Keratinocyte (primary cell): Measurements from ENCODE around the gene CORO7.

Source experiments
- EZH2 ChIP-seq: IDR thresholded peaks from one replicate; pipeline ENCODE4 v1.6.1; 2012; ENCODE audit warnings: inconsistent platforms, mild to moderate bottlenecking, low read length, moderate library complexity
- TF ChIP-seq, protein P1 (sequence below), 3 experiments: IDR thresholded peaks in 1 of 3; conservative IDR thresholded peaks in 1 of 3; optimal IDR thresholded peaks in 1 of 3; 2 replicates in 2 of 3; 3 replicates in 1 of 3; pipeline versions ENCODE3 to v1.5.1; 2011; ENCODE audit warnings: low read length in 3 of 3, mild to moderate bottlenecking in 3 of 3, moderate library complexity in 2 of 3, control low read depth in 1 of 3, inconsistent platforms in 1 of 3; ENCODE audit not compliant: insufficient read depth in 2 of 3; ENCODE audit errors: extremely low read depth in 1 of 3

DNA sequence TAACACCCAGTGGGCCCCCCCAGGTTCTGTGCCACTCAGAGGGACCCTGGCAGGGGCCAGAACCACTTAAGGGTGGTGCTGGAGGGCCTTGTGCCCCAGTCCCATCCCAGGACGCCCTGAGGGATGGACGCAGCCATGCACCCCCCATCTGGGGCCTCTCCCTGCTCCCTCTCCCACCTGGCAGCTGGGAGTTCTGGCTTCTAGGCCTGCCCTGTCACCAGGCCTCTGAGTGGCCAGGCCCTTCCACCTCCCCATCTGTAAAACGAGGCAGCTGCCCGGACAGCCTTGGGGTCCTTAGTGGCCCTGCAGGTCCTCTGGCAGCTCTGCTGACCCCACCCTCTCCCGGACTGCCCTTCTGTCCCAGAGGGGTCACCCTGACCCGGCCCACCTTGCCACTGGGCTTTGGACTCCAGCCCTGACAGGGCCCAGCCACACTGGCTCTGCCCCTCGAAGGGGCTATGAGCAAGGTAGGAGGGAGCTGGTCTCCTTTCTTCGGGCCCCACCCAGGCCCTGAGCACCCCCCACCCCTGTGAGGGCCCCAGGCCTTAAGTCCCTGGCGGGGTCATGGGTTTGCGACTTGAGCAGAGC is 77.6 kb downstream of the CORO7 start:
- TF ChIP-seq, protein P1, sequence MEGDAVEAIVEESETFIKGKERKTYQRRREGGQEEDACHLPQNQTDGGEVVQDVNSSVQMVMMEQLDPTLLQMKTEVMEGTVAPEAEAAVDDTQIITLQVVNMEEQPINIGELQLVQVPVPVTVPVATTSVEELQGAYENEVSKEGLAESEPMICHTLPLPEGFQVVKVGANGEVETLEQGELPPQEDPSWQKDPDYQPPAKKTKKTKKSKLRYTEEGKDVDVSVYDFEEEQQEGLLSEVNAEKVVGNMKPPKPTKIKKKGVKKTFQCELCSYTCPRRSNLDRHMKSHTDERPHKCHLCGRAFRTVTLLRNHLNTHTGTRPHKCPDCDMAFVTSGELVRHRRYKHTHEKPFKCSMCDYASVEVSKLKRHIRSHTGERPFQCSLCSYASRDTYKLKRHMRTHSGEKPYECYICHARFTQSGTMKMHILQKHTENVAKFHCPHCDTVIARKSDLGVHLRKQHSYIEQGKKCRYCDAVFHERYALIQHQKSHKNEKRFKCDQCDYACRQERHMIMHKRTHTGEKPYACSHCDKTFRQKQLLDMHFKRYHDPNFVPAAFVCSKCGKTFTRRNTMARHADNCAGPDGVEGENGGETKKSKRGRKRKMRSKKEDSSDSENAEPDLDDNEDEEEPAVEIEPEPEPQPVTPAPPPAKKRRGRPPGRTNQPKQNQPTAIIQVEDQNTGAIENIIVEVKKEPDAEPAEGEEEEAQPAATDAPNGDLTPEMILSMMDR (optimal IDR thresholded peaks at IDR 0.05 in 1 of 3, IDR thresholded peaks at IDR 0.05 in 1 of 3, conservative IDR thresholded peaks at IDR 0.05 in 1 of 3; ENCODE audit: extremely low read depth in 1 of 3, insufficient read depth in 2 of 3, low read length in 3 of 3): no peak
- no peak for TF ChIP-seq EZH2
